Panc1 (cell line): Measurements from ENCODE around the gene CWC27. TPM values are rescaled to one million over a fixed set of nuclear protein-coding genes. Genes with fewer than 3 reads are reported as not detected.

ENCODE experiments used
- ATAC-seq: fragments of 200-7000 bp; cut with Tn5 transposase; 2 replicates; pipeline ENCODE4 v1.9.1; 2020; ENCODE audit warnings: mild to moderate bottlenecking, moderate library complexity
- BruUV-seq: library from RNA; stranded (reverse); fragments of 400-500 nt; replicated peaks from 2 replicates; lab custom pipeline; 2021; lab: Mats Ljungman, UMichigan
- CTCF ChIA-PET: fragments of 300-600 bp; sonication (Branson Sonifier 250); formaldehyde crosslinking; loops from one replicate; lab custom pipeline; 2022; ENCODE audit warnings: antibody characterized with exemption; lab: Charles Lee
- POLR2A ChIA-PET: fragments of 300-600 bp; sonication (Branson Sonifier 250); formaldehyde crosslinking; loops from one replicate; lab custom pipeline; 2022; ENCODE audit warnings: antibody characterized with exemption; lab: Charles Lee
- DNase-seq: peaks from one replicate; pipeline ENCODE4 v3.0.0-alpha.2; 2010; ENCODE audit warnings: low read depth, low spot score
- H3K27ac ChIP-seq: 2 replicates; pipeline ENCODE4 v1.5.1; 2011; ENCODE audit warnings: mild to moderate bottlenecking, low read length, inconsistent platforms
- H3K27me3 ChIP-seq: fragments of 200-500 bp; sonication (Bioruptor generic); 2 replicates; pipeline ENCODE4 v1.6.0; 2014; ENCODE audit warnings: low read length, inconsistent platforms; ENCODE audit not compliant: control insufficient read depth, insufficient read depth
- H3K36me3 ChIP-seq: fragments of 200-500 bp; sonication (Bioruptor generic); 2 replicates; pipeline ENCODE4 v1.5.1; 2014; ENCODE audit warnings: inconsistent platforms, mild to moderate bottlenecking, low read length, moderate library complexity; ENCODE audit not compliant: control insufficient read depth, insufficient read depth
- H3K4me1 ChIP-seq: 2 replicates; pipeline ENCODE4 v1.5.1; 2011; ENCODE audit warnings: inconsistent platforms, mild to moderate bottlenecking, low read length, moderate library complexity; ENCODE audit not compliant: control insufficient read depth, insufficient read depth
- H3K4me3 ChIP-seq, 2 experiments: 2 replicates each; pipeline ENCODE4 v1.5.1; 2011 to 2012; ENCODE audit warnings: low read depth in 2 of 2, low read length in 2 of 2, mild to moderate bottlenecking in 2 of 2, inconsistent platforms in 1 of 2, moderate library complexity in 1 of 2
- H3K9me3 ChIP-seq: fragments of 200-500 bp; sonication (Bioruptor generic); 2 replicates; pipeline ENCODE4 v1.5.1; 2014; ENCODE audit warnings: low read depth, mild to moderate bottlenecking, inconsistent platforms, low read length, moderate library complexity; ENCODE audit not compliant: control insufficient read depth, insufficient read depth
- POLR2AphosphoS5 ChIP-seq: IDR thresholded peaks from 2 replicates; pipeline ENCODE4 v1.6.1; 2012; ENCODE audit warnings: mild to moderate bottlenecking, low read depth, low read length, moderate library complexity
- SIN3A ChIP-seq: IDR thresholded peaks from 2 replicates; pipeline ENCODE4 v1.6.1; 2012; ENCODE audit warnings: low read depth, mild to moderate bottlenecking, low read length, moderate library complexity, borderline replicate concordance; ENCODE audit not compliant: insufficient read depth
- TCF7L2 ChIP-seq: IDR thresholded peaks from 2 replicates; pipeline ENCODE4 v1.6.1; 2011; ENCODE audit warnings: mild to moderate bottlenecking, low read depth, low read length, inconsistent platforms
- in situ Hi-C: cut with HindIII; loops from 2 replicates; pipeline ENCODE4 v1.10.0; 2016; ENCODE audit warnings: low sequenced_read_pairs, low pct_unique_long_range_greater_than_20kb
- intact Hi-C: fragments of 100-400 bp; cut with micrococcal nuclease; formaldehyde crosslinking; loops from one replicate; pipeline ENCODE4 v1.10.0; 2022; ENCODE audit not compliant: unreplicated experiment
- total RNA-seq: library from RNA; stranded (reverse); gene quantifications from one replicate; pipeline ENCODE4 v1.2.1, GENCODE V29; 2021; ENCODE audit not compliant: unreplicated experiment
- TF ChIP-seq, protein P1 (sequence below), 2 experiments: IDR thresholded peaks; 2 replicates each; pipeline ENCODE4 v1.6.1; 2011 to 2012; ENCODE audit warnings: low read depth in 2 of 2, control low read depth in 1 of 2, low read length in 1 of 2, mild to moderate bottlenecking in 1 of 2, moderate library complexity in 1 of 2; ENCODE audit not compliant: insufficient read depth in 1 of 2
- TF ChIP-seq, protein P2 (sequence below): fragments of 450-650 bp; IDR thresholded peaks from 2 replicates; pipeline ENCODE4 v1.5.1; 2017; ENCODE audit warnings: mild to moderate bottlenecking

Gene CWC27
- total RNA-seq, 1 experiment from 2014 or later, result 19.7 TPM

DNA sequence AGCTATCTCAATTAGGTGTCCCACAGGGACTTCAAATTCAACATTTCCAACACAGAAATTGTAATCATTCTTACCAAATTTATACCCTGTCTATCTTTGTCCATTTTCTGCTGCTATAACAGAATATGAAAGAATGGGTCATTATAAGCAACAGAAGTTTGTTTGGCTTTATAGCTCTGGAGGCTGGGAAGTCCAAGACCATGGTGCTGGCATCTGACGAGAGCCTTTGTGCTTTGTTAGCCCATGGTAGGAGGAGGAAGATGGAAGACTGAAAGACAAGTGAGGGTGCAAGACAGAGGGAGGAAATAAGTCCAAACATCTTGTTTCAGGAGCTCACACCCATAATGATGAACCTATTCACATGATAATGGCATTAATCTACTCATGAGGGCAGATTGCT lies 72.2 kb downstream of the CWC27 start:
- POLR2A ChIA-PET, result no interaction called here
- TF ChIP-seq, protein P1, sequence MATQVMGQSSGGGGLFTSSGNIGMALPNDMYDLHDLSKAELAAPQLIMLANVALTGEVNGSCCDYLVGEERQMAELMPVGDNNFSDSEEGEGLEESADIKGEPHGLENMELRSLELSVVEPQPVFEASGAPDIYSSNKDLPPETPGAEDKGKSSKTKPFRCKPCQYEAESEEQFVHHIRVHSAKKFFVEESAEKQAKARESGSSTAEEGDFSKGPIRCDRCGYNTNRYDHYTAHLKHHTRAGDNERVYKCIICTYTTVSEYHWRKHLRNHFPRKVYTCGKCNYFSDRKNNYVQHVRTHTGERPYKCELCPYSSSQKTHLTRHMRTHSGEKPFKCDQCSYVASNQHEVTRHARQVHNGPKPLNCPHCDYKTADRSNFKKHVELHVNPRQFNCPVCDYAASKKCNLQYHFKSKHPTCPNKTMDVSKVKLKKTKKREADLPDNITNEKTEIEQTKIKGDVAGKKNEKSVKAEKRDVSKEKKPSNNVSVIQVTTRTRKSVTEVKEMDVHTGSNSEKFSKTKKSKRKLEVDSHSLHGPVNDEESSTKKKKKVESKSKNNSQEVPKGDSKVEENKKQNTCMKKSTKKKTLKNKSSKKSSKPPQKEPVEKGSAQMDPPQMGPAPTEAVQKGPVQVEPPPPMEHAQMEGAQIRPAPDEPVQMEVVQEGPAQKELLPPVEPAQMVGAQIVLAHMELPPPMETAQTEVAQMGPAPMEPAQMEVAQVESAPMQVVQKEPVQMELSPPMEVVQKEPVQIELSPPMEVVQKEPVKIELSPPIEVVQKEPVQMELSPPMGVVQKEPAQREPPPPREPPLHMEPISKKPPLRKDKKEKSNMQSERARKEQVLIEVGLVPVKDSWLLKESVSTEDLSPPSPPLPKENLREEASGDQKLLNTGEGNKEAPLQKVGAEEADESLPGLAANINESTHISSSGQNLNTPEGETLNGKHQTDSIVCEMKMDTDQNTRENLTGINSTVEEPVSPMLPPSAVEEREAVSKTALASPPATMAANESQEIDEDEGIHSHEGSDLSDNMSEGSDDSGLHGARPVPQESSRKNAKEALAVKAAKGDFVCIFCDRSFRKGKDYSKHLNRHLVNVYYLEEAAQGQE (IDR thresholded peaks at IDR 0.05; ENCODE audit: insufficient read depth in 1 of 2, low read depth in 2 of 2, low read length in 1 of 2), result no peak
- TF ChIP-seq POLR2AphosphoS5, result no peak
- CTCF ChIA-PET, result no interaction called here
- H3K36me3 ChIP-seq, result no peaks in the 10 kb centered on the region
- intact Hi-C loops (no loop called here), in situ Hi-C loops (no loop called here)
- BruUV-seq, result no TSS peak
- no peak overlapping the region for H3K4me3 ChIP-seq
- ATAC-seq, result no peak
- DNase-seq, result no peak
- H3K27ac ChIP-seq, result no peak overlapping the region
- H3K9me3 ChIP-seq, result 0 out of 2 replicates have a peak, but pooled peaks cover 11% of the 10 kb centered on the region
- H3K4me1 ChIP-seq, result no peaks in the 10 kb centered on the region
- no peaks in the 10 kb centered on the region for H3K27me3 ChIP-seq

DNA sequence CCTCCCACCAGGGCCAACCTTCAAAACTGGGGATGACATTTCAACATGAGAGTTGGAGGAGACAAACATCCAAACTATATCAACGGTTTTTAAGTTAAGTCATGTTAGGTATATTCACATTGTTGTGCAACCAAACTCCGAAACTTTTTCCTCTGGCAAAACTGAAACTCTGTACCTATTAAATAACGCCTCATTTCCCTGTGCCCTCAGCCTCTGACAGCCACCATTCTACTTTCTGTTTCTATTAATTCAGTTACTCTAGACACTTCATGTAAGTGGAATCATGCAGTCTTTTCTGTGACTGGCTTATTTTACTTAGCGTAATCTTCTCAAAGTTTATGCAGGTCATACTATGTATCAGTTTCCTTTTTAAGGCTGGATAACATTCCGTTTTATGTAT lies 85.0 kb downstream of the CWC27 start:
- ATAC-seq (no peak), DNase-seq (no peak)
- Histone ChIP-seq H3K27me3 (no peaks in the 10 kb centered on the region), H3K27ac (no peak overlapping the region), H3K9me3 (no peaks in the 10 kb centered on the region), H3K4me1 (no peaks in the 10 kb centered on the region), H3K36me3 (no peaks in the 10 kb centered on the region), H3K4me3 (no peak overlapping the region)
- intact Hi-C loops (no loop called here), in situ Hi-C loops (no loop called here)
- no TSS peak for BruUV-seq
- ChIA-PET POLR2A (no interaction called here), CTCF (no interaction called here)
- TF ChIP-seq SIN3A (no peak), POLR2AphosphoS5 (no peak), TCF7L2 (no peak)
- TF ChIP-seq, protein P2, sequence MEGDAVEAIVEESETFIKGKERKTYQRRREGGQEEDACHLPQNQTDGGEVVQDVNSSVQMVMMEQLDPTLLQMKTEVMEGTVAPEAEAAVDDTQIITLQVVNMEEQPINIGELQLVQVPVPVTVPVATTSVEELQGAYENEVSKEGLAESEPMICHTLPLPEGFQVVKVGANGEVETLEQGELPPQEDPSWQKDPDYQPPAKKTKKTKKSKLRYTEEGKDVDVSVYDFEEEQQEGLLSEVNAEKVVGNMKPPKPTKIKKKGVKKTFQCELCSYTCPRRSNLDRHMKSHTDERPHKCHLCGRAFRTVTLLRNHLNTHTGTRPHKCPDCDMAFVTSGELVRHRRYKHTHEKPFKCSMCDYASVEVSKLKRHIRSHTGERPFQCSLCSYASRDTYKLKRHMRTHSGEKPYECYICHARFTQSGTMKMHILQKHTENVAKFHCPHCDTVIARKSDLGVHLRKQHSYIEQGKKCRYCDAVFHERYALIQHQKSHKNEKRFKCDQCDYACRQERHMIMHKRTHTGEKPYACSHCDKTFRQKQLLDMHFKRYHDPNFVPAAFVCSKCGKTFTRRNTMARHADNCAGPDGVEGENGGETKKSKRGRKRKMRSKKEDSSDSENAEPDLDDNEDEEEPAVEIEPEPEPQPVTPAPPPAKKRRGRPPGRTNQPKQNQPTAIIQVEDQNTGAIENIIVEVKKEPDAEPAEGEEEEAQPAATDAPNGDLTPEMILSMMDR, result no peak
- TF ChIP-seq, protein P1 (IDR thresholded peaks at IDR 0.05; ENCODE audit: insufficient read depth in 1 of 2, low read depth in 2 of 2, low read length in 1 of 2), result no peak
